Mesenchymal stem cell (in vitro differentiated cells and primary cell): Measurements from ENCODE around the gene CHL1.
A peak's percentile ranks its signal among the peaks of the same experiment; 100 is the strongest.

Experiments
- DNase-seq: peaks from one replicate; pipeline ENCODE4 v3.0.0-alpha.2; 2013
- H2AFZ ChIP-seq: one replicate; pipeline ENCODE4 v1.6.1; 2013; ENCODE audit warnings: low read depth, mild to moderate bottlenecking, control low read depth, inconsistent platforms, low read length, moderate library complexity
- H2AK5ac ChIP-seq: 2 replicates; pipeline ENCODE4 v1.6.1; 2013; ENCODE audit warnings: low read length, moderate library complexity, mild to moderate bottlenecking, inconsistent platforms; ENCODE audit not compliant: severe bottlenecking
- H2BK120ac ChIP-seq: one replicate; pipeline ENCODE4 v1.6.1; 2013; ENCODE audit warnings: low read depth, mild to moderate bottlenecking, inconsistent platforms, low read length, moderate library complexity
- H2BK12ac ChIP-seq, 2 experiments: one replicate each; pipeline ENCODE4 v1.6.1; 2013; ENCODE audit warnings: inconsistent platforms in 2 of 2, low read length in 2 of 2, mild to moderate bottlenecking in 2 of 2, moderate library complexity in 2 of 2, control low read depth in 1 of 2
- H2BK15ac ChIP-seq: one replicate; pipeline ENCODE4 v1.6.1; 2013; ENCODE audit warnings: mild to moderate bottlenecking, low read depth, inconsistent platforms; ENCODE audit not compliant: poor library complexity, severe bottlenecking
- H2BK5ac ChIP-seq: 2 replicates; pipeline ENCODE4 v1.6.1; 2013; ENCODE audit warnings: low read depth, mild to moderate bottlenecking, low read length, control low read depth, inconsistent platforms; ENCODE audit not compliant: poor library complexity, severe bottlenecking
- H3K14ac ChIP-seq, 2 experiments: one replicate each; pipeline ENCODE4 v1.6.1; 2013; ENCODE audit warnings: inconsistent platforms in 2 of 2, low read length in 2 of 2, control low read depth in 1 of 2, mild to moderate bottlenecking in 1 of 2, moderate library complexity in 1 of 2
- H3K18ac ChIP-seq, 2 experiments: one replicate each; pipeline ENCODE4 v1.6.1; 2013; ENCODE audit warnings: inconsistent platforms in 2 of 2, low read length in 2 of 2, control low read depth in 1 of 2, low read depth in 1 of 2, mild to moderate bottlenecking in 1 of 2
- H3K23ac ChIP-seq, 2 experiments: one replicate each; pipeline ENCODE4 v1.6.1; 2013; ENCODE audit warnings: inconsistent platforms in 2 of 2, low read length in 2 of 2, mild to moderate bottlenecking in 2 of 2, moderate library complexity in 2 of 2, control low read depth in 1 of 2
- H3K27ac ChIP-seq: 2 replicates; pipeline ENCODE4 v1.5.1; 2013; ENCODE audit warnings: mild to moderate bottlenecking, moderate library complexity, low read length, control low read depth, inconsistent platforms; ENCODE audit not compliant: poor library complexity, severe bottlenecking
- H3K27me3 ChIP-seq, 2 experiments: 2 replicates each; pipeline versions ENCODE4 v1.6.1 to v1.7.0; 2013; ENCODE audit warnings: low read length in 2 of 2, mild to moderate bottlenecking in 2 of 2, moderate library complexity in 2 of 2, control low read depth in 1 of 2, inconsistent platforms in 1 of 2; ENCODE audit not compliant: control insufficient read depth in 1 of 2, insufficient read depth in 1 of 2
- H3K36me3 ChIP-seq, 2 experiments: 2 replicates each; pipeline versions ENCODE4 v1.6.1 to v1.7.0; 2013; ENCODE audit warnings: low read length in 2 of 2, control low read depth in 1 of 2, inconsistent platforms in 1 of 2, low read depth in 1 of 2, mild to moderate bottlenecking in 1 of 2; ENCODE audit not compliant: insufficient read depth in 2 of 2, control insufficient read depth in 1 of 2
- H3K4ac ChIP-seq, 2 experiments: one replicate each; pipeline ENCODE4 v1.6.1; 2013; ENCODE audit warnings: inconsistent platforms in 2 of 2, low read length in 2 of 2, mild to moderate bottlenecking in 2 of 2, moderate library complexity in 2 of 2, control low read depth in 1 of 2, low read depth in 1 of 2
- H3K4me1 ChIP-seq: 2 replicates; pipeline ENCODE4 v1.6.1; 2013; ENCODE audit warnings: low read depth, low read length, control low read depth; ENCODE audit not compliant: control insufficient read depth, insufficient read depth
- H3K4me2 ChIP-seq: 2 replicates; pipeline ENCODE4 v1.6.1; 2013; ENCODE audit warnings: low read length, mild to moderate bottlenecking, inconsistent platforms; ENCODE audit not compliant: poor library complexity, severe bottlenecking
- H3K4me3 ChIP-seq, 2 experiments: 2 replicates each; pipeline versions ENCODE4 v1.5.1 to v1.7.0; 2013; ENCODE audit warnings: low read length in 2 of 2, mild to moderate bottlenecking in 2 of 2, control low read depth in 1 of 2, low read depth in 1 of 2; ENCODE audit not compliant: insufficient read depth in 1 of 2
- H3K79me1 ChIP-seq: replicated peaks from 2 replicates; pipeline ENCODE4 v1.6.1; 2013; ENCODE audit warnings: mild to moderate bottlenecking, control low read depth, low read length, inconsistent platforms; ENCODE audit not compliant: poor library complexity, severe bottlenecking
- H3K9ac ChIP-seq: 2 replicates; pipeline ENCODE4 v1.7.0; 2013; ENCODE audit warnings: mild to moderate bottlenecking, low read length, moderate library complexity
- H3K9me3 ChIP-seq: 2 replicates; pipeline ENCODE4 v1.7.0; 2013; ENCODE audit warnings: mild to moderate bottlenecking, low read length; ENCODE audit not compliant: control insufficient read depth
- H4K8ac ChIP-seq: one replicate; pipeline ENCODE4 v1.6.1; 2013; ENCODE audit warnings: inconsistent platforms, mild to moderate bottlenecking, low read length, moderate library complexity
- H4K91ac ChIP-seq: one replicate; pipeline ENCODE4 v1.6.1; 2013; ENCODE audit warnings: mild to moderate bottlenecking, low read length, inconsistent platforms
- WGBS: methylation state at CpG from one replicate; pipeline ENCODE4 v1.1.7; 2013; ENCODE audit warnings: mixed read lengths; 5-methylcytosine and 5-hydroxymethylcytosine counted together

CHL1 gene

DNA sequence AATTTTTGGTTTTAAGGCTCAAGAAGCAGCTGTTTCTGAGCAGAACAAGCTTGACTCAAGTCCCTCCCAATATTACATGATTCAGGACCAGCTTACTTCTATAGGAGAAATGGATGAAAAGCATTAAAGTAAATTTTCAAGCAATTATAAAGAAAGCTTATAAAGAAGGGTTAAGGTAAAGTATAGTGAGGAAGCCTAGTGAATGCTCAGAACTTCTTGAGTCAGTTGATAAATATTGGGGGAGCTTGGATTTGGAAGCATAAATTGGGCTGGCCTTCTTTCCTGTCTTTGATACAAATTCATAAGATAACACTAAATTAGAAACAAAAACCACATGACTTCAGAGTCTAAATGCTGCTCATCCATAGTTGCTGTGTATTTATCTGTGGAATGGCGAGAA is 156.0 kb downstream of the CHL1 start:
- no peaks in the 10 kb centered on the region for H3K27me3 ChIP-seq
- H2BK15ac ChIP-seq, result no peak overlapping the region
- H3K9me3 ChIP-seq, result no peaks in the 10 kb centered on the region
- H3K18ac ChIP-seq, result no peak overlapping the region
- no peak overlapping the region for H3K4me2 ChIP-seq
- no peak overlapping the region for H3K27ac ChIP-seq
- H3K9ac ChIP-seq, result no peak overlapping the region
- no peaks in the 10 kb centered on the region for H3K36me3 ChIP-seq
- H3K4me1 ChIP-seq, result no peaks in the 10 kb centered on the region
- H3K79me1 ChIP-seq, result no peaks in the 10 kb centered on the region
- no peak overlapping the region for H3K14ac ChIP-seq
- H3K4me3 ChIP-seq, result no peak overlapping the region
- no peak overlapping the region for H4K8ac ChIP-seq
- no peak overlapping the region for H4K91ac ChIP-seq
- H3K23ac ChIP-seq, result no peak overlapping the region
- H2AK5ac ChIP-seq, result no peak overlapping the region
- no peak overlapping the region for H2AFZ ChIP-seq
- DNase-seq, result no peak
- H2BK12ac ChIP-seq, result no peak overlapping the region
- 80% methylated on average over 1 of the region's 1 CpG for WGBS
- no peak overlapping the region for H2BK120ac ChIP-seq
- H2BK5ac ChIP-seq, result no peak overlapping the region
- no peak overlapping the region for H3K4ac ChIP-seq

DNA sequence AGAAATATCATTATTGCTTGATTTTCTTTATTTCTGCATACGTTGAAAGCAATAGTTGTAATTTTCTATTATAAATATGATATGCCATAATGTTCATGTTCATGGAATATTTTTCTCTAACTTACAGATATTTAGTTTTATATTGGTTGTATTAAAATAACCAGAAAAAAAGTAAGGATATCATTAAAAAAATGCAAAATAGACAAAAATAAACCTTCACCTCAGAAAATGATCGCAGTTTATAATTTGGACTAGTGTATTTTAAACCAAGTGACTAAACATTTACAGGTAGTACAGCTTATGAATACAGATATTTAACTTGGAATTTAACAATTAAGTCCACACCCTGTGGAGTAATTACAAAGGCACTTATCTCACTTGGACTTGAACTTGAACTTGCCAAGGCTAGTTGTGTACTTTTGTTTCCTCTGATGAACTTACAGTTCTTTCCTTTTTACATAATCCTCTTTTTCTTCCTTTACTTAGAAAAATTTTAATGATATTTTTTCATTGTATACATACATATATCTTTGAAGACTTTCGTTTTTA is 156.7 kb downstream of the CHL1 start:
- no peak overlapping the region for H3K23ac ChIP-seq
- H4K8ac ChIP-seq, result no peak overlapping the region
- no peak overlapping the region for H3K4me2 ChIP-seq
- H3K18ac ChIP-seq, result no peak overlapping the region
- no peaks in the 10 kb centered on the region for H3K27me3 ChIP-seq
- H3K9me3 ChIP-seq, result no peaks in the 10 kb centered on the region
- no peak overlapping the region for H2BK5ac ChIP-seq
- H3K36me3 ChIP-seq, result no peaks in the 10 kb centered on the region
- H3K27ac ChIP-seq, result no peak overlapping the region
- WGBS, result no CpG with 5 or more reads among the region's 3 CpGs
- no peak overlapping the region for H3K9ac ChIP-seq
- H2BK12ac ChIP-seq, result no peak overlapping the region
- H2BK15ac ChIP-seq, result no peak overlapping the region
- no peaks in the 10 kb centered on the region for H3K4me1 ChIP-seq
- no peak overlapping the region for H2AFZ ChIP-seq
- no peak overlapping the region for H2BK120ac ChIP-seq
- no peak overlapping the region for H4K91ac ChIP-seq
- no peak overlapping the region for H3K4ac ChIP-seq
- no peak overlapping the region for H3K4me3 ChIP-seq
- no peak for DNase-seq
- no peak overlapping the region for H3K14ac ChIP-seq
- no peaks in the 10 kb centered on the region for H3K79me1 ChIP-seq
- no peak overlapping the region for H2AK5ac ChIP-seq

DNA sequence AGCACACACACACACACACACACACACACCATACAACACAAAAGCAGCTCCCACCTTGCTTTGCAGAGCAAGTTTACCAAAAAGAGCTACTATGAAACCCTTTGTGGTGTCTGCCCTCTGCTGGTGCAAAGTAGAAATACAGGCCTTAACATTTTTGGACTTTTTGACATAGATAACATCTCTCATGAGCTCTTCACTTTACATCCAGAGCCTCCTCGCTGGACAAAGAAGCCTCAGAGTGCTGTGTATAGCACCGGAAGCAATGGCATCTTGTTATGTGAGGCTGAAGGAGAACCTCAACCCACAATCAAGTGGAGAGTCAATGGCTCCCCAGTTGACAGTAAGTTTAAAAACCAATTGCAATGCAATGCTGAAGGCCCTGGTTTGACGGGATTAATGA is 157.9 kb downstream of the CHL1 start:
- no peak overlapping the region for H3K4me2 ChIP-seq
- H3K36me3 ChIP-seq, result no peaks in the 10 kb centered on the region
- no peaks in the 10 kb centered on the region for H3K79me1 ChIP-seq
- H3K4ac ChIP-seq, result no peak overlapping the region
- H3K27me3 ChIP-seq, result no peaks in the 10 kb centered on the region
- H2BK12ac ChIP-seq, result no peak overlapping the region
- H4K8ac ChIP-seq, result no peak overlapping the region
- H2BK15ac ChIP-seq, result no peak overlapping the region
- H2BK120ac ChIP-seq, result no peak overlapping the region
- no peak overlapping the region for H3K4me3 ChIP-seq
- H3K14ac ChIP-seq, result no peak overlapping the region
- H4K91ac ChIP-seq, result no peak overlapping the region
- no peak overlapping the region for H2AK5ac ChIP-seq
- H3K9ac ChIP-seq, result no peak overlapping the region
- no peak overlapping the region for H3K23ac ChIP-seq
- no peak overlapping the region for H3K18ac ChIP-seq
- H3K9me3 ChIP-seq, result no peaks in the 10 kb centered on the region
- H3K27ac ChIP-seq, result no peak overlapping the region
- H2AFZ ChIP-seq, result no peak overlapping the region
- WGBS, result 52% methylated on average over 3 of the region's 3 CpGs
- DNase-seq, result peak; percentile 50
- H3K4me1 ChIP-seq, result no peaks in the 10 kb centered on the region
- no peak overlapping the region for H2BK5ac ChIP-seq

DNA sequence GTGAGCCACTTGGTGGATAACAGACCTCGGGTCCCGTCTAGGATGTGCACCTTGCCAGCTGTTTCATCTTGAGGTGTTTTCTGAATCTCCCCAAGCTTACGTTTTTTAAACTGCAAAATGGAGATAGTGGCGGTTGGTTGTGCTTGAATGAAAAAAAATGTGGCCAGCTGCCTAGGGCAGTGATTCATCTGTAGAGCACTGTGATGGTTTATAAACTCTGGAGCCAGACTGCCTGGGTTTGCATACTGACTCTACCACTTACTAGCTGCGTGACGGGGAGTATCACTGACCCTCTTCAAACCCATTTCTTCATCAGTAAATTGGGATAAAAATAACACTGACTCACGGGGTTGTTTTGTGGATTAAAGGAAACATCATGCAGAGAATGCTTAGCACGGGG is 159.1 kb downstream of the CHL1 start:
- Histone ChIP-seq H2BK5ac (no peak overlapping the region), H2AFZ (no peak overlapping the region), H3K4me1 (no peaks in the 10 kb centered on the region), H4K8ac (no peak overlapping the region), H3K9ac (no peak overlapping the region), H3K4me2 (no peak overlapping the region), H3K4me3 (no peak overlapping the region), H3K36me3 (no peaks in the 10 kb centered on the region), H3K18ac (no peak overlapping the region), H2BK120ac (no peak overlapping the region), H3K27me3 (no peaks in the 10 kb centered on the region), H3K9me3 (no peaks in the 10 kb centered on the region), H3K27ac (no peak overlapping the region), H3K79me1 (no peaks in the 10 kb centered on the region), H2AK5ac (no peak overlapping the region), H3K23ac (no peak overlapping the region), H2BK12ac (no peak overlapping the region), H3K4ac (no peak overlapping the region), H3K14ac (no peak overlapping the region), H4K91ac (no peak overlapping the region), H2BK15ac (no peak overlapping the region)
- DNase-seq, result peak; percentile 70
- WGBS, result 47% methylated on average over 4 of the region's 8 CpGs
